K562 treated with DMSO at 1 percent for 24 hours (cell line): ENCODE results near the gene TERF2IP. TPM values are rescaled to one million over a fixed set of nuclear protein-coding genes. Genes with fewer than 3 reads are reported as not detected.

ENCODE experiments used
- total RNA-seq: library from RNA; unstranded; fragments of 300-600 nt; gene quantifications from 2 replicates; pipeline ENCODE4 v1.2.3, GENCODE V29; 2022; ENCODE audit warnings: low read depth; ENCODE audit not compliant: insufficient read depth

The TERF2IP gene
- total RNA-seq: 105 and 107 TPM in 2 replicates

GRCh38 chr16:75647492-75648264, at the start of gene TERF2IP, which contains the start of gene KARS1:
TERF2IP (plus strand) TSS chr16:75647773; CDS start chr16:75647883, 110 bp downstream.
KARS1 (minus strand) TSS chr16:75647665; CDS start chr16:75647639, 26 bp downstream.

GRCh38 chr16:75622761-75623605, 24.6 kb upstream of the TERF2IP start, which contains the start of gene ADAT1:
ADAT1 (minus strand) TSS chr16:75623281; CDS start chr16:75620799, 2,482 bp downstream.

GRCh38 chr16:75676909-75677308, 29.3 kb downstream of the TERF2IP start, which contains the start of gene CPHXL2:
CPHXL2 (minus strand) TSS chr16:75677009; CDS start chr16:75676999, 10 bp downstream.

GRCh38 chr16:75701361-75701760, 53.8 kb downstream of the TERF2IP start, which contains the start of gene DUXB:
DUXB (minus strand) TSS chr16:75701461; CDS start chr16:75701418, 43 bp downstream.

Other genes with a start within 250 kb of the TERF2IP start
- gene CFDP1, start 214.3 kb upstream of the TERF2IP start, total RNA-seq: 16.5 and 21.6 TPM in 2 replicates
- gene TMEM170A, start 183.1 kb upstream of the TERF2IP start, total RNA-seq: 19.0 and 21.7 TPM in 2 replicates
- gene CHST6, start 152.3 kb upstream of the TERF2IP start, total RNA-seq: not detected in 2 replicates
- not detected in 2 replicates for gene CHST5, start 111.7 kb upstream of the TERF2IP start, total RNA-seq
- 9.0 and 10.7 TPM in 2 replicates for gene TMEM231, start 91.5 kb upstream of the TERF2IP start, total RNA-seq
- gene GABARAPL2, start 81.4 kb upstream of the TERF2IP start, total RNA-seq: 165 and 183 TPM in 2 replicates
- 31.7 and 35.8 TPM in 2 replicates for gene ADAT1, start 24.5 kb upstream of the TERF2IP start, total RNA-seq
- 112 and 125 TPM in 2 replicates for gene KARS1, start 108 bp upstream of the TERF2IP start, total RNA-seq
- gene CPHXL2, start 29.2 kb downstream of the TERF2IP start, total RNA-seq: not detected in 2 replicates
- gene DUXB, start 53.7 kb downstream of the TERF2IP start, total RNA-seq: not detected in 2 replicates
- not detected in 2 replicates for gene CPHXL, start 78.7 kb downstream of the TERF2IP start, total RNA-seq